Stimulated activated CD8-positive, alpha-beta memory T cell treated with anti-CD3 and anti-CD28 coated beads, Interleukin-7, amount 100 ng/mL, for 1 hour (primary cell): ENCODE measurements around the gene HLA-DPA1.

Experiments
- DNase-seq, 2 donors: peaks; one replicate each; pipeline ENCODE4 v3.0.0-alpha.2; 2020; ENCODE audit warnings: low read depth in 2 of 2

HLA-DPA1 gene

DNA sequence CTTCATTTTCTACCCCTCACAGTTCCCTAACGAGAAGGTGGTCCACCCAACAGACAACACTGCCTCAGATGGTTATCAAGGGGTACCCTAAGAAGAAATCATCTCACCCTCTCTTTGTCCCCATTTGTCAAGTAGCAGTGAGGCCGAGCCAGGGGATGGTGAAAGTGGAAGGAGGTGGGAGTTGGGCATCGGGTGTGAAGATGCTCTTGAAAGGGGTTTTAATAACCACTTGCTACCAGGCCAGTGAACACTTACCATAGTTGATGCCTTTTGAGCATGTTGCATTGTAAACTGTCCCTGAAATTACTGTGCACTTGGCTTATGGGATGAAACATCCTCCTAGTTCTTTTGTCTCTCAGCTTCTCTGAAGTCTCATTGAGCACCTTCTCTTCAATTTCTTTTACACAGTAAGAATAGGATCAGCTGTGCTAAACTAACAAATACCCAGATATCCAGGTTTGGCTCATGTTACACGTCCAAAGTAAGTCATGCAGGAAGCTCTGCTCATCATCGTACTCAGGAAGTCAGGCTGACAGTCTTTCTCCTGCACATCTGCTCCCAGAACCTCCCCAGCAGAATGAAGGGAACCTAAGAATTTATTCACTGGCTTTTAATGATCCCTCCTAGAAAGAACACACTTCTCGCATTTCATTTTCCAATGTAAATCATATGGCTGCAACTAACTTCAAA, 15.6 kb upstream of the HLA-DPA1 start:
- DNase-seq: no peak

- DNase-seq: no peak
These were observed 14.9 kb upstream of the HLA-DPA1 start for GRCh38 chr6:33088258-33088930.

DNA sequence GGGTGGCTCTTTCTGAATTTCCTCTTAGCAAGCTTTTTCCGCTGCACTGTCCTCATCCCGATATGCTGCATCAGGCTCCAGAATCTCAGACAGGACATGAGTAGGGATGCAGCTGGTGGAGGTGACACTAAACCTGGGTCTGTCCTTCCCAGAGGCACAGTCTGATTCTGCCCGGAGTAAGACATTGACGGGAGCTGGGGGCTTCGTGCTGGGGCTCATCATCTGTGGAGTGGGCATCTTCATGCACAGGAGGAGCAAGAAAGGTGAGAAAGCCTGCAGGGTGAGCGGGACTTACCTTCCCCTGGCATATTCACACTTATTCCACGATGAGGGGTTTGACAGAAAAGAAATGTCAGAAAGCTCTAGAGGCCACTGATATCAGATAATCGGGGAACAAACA, 12.2 kb upstream of the HLA-DPA1 start:
- DNase-seq: no peak

DNA sequence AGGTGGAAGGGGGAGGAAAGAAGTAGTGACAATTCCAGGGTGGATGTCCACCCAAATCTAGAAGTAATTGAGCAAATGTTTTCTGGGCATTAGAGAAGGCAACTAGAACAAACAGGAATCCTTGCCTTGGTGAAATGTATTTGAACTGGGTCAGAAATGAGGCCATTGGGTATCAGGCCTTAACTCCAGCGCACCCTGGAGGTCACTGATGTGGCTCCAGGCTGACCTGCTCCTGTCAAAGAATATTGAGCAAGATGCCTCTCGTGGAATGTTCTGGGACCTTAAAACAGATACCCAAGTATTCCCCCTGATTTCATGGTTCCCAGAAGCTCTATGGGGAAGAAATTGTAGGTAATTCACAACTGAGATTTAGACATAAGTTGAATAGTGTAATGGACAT, 9.3 kb upstream of the HLA-DPA1 start:
- DNase-seq: no peak

- no peak for DNase-seq
These were observed 7.8 kb upstream of the HLA-DPA1 start for GRCh38 chr6:33081098-33081824.

GRCh38 chr6:33080127-33081089, 7.0 kb upstream of the HLA-DPA1 start:
- no peak for DNase-seq

GRCh38 chr6:33079580-33079979, 6.1 kb upstream of the HLA-DPA1 start:
- no peak for DNase-seq

GRCh38 chr6:33078919-33079521, 5.6 kb upstream of the HLA-DPA1 start:
- DNase-seq: no peak

DNA sequence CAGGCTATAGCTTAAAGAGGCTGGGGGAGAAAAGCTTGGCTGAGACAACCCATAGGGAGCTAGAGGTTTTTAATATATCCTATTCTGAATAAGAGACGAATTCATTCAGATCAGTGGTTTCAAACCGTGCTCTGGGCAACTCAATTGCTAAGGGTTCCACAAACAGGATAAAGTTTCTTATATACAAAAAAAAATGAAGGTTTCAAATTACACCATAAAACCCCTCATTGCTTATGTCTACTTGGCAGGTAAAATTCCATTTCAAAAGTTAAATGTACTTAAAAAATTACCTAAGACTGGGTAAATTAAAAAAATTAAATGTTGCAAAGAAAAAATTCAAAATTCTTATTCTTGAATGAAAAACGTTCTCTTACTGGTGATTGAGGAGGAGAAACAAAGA, 5.0 kb upstream of the HLA-DPA1 start:
- no peak for DNase-seq

DNA sequence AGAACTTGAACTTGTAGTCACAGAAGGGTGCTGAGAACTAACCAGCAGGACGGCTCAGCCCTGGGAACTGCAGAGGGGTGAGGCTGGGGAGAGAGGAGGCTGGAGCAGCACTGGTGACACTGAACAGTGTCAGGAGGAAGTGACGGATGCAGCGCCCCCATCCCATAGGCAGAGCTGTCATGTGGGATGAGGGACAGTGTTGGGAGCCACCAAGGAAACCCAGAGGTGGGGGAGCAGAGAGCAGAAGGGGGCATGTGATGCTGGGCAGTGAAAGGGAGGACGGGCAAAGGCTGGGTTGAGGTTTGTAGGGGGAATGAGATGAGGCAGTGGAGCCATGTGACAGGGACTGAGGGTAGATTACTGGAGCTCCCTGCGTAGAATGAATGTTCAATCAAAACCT, 4.5 kb upstream of the HLA-DPA1 start:
- DNase-seq: no peak

- no peak for DNase-seq
These were observed 3.0 kb upstream of the HLA-DPA1 start for GRCh38 chr6:33076406-33076934.

GRCh38 chr6:33075568-33076405, 2.3 kb upstream of the HLA-DPA1 start, which contains the start of gene HLA-DPB1:
Gene HLA-DPB1, plus strand, starts transcription at chr6:33075990. Its CDS starts 52 bp downstream, at chr6:33076042.
- no peak for DNase-seq

DNA sequence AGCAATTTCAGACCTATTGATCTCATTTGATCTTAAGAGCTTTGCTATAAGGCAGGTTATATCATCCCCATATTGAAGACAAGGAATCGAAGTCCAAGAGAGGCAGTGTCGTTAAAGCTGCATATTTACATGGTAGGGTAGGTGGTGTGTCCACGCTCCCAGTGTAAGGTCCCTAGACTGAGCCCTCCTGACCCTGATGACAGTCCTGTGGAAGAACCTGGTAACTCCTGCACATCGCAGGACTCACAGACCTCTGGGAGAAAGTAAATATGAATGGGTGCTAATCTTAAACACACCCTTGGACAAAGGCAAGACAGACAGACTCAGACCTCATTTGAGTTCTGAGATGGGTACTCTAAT, 1.7 kb upstream of the HLA-DPA1 start:
- DNase-seq: no peak

DNA sequence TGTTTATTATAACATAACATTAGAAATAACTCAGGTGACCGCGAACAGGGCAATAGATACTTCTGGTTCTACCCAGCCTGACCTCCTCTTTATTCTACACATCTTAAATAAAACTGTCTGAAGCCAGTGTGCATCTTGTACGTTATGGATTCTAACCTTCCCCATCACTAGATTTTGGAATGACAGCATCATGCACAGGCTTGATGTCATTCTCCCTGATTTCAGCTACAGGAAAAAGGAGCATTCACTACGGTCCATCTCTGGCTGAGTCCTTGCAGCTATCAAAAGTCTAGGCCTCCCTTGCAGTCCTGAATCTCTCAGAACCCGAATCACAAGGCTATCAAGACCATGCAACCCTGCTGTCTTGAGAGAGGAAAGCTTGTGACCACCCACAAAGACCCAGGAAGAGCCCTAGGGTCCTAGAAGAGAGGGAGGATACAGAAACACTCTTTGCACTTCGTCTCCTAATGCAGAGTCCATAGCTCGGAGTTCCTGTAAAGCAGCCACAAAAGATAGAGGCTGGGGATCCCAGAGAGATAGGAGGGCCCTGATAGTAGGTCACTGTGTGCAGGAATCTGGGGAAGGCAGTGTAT, 845 bp downstream of the HLA-DPA1 start:
- no peak for DNase-seq

- no peak for DNase-seq
These were observed 1.9 kb downstream of the HLA-DPA1 start for GRCh38 chr6:33071569-33071968.

- DNase-seq: no peak
These were observed 2.5 kb downstream of the HLA-DPA1 start for GRCh38 chr6:33070909-33071308.

GRCh38 chr6:33069021-33069738, 4.3 kb downstream of the HLA-DPA1 start:
- no peak for DNase-seq

DNA sequence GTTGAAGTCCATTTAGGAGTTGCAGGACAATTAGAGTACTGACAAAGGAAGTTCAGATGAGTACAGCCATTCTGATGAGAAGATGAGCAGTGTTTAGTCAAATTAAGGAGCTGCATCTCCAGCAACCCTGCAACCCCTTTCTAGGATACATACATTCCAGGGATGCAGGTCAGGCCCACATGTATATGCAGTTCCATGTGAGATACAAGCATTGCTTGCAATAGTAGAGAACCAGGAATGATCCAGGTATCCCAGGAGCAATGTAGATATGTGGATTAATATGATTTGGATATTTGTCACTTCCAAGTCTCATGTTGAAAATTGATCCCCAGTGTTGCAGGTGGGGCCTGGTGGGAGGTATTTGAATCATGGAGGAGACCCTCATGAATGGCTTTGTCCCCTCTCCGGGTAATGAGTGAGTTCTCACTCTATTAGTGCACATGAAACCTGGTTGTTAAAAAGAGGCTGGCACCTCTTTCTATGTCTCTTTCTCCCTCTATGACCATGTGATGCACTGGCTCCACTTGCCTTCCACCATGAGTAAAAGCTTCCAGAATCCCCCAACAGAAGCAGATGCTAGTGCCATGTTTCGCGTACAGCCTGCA, 6.4 kb downstream of the HLA-DPA1 start:
- DNase-seq: no peak

DNA sequence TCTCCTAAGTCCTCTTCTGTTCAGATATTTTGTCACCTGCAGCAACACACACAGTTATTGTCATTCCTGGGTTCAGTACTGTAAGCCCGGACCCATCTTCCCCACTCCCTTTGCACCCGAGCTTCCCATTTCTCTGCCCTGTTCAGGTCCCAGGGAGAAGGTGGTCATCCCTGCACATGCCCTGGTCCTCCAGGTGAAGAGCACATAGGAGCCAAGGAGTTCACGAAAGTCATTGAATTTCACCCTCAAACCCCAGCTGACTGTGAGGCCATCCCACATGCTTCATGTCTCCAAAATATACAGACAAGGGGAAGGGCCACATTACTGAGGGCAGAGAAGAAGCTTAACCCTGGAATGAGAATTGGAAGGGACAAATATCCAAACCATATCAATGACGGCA, 8.1 kb downstream of the HLA-DPA1 start:
- DNase-seq: no peak
